SKM-1 (cell line): ENCODE results near the gene ANXA4.

ENCODE experiments used
- DNase-seq: peaks from one replicate; lab custom pipeline; 2025; ENCODE audit not compliant: unreplicated experiment; lab: John Stamatoyannopoulos, UW

ANXA4 gene

GRCh38 chr2:69776886-69777785, 35.2 kb downstream of the ANXA4 start:
- no peak for DNase-seq

GRCh38 chr2:69777786-69778105, 35.8 kb downstream of the ANXA4 start:
- no peak for DNase-seq

GRCh38 chr2:69779258-69780001, 37.5 kb downstream of the ANXA4 start:
- no peak for DNase-seq

GRCh38 chr2:69780921-69781320, 39.0 kb downstream of the ANXA4 start:
- no peak for DNase-seq

- no peak for DNase-seq
Observed at GRCh38 chr2:69781321-69782248, 39.7 kb downstream of the ANXA4 start.

- DNase-seq: no peak
Observed at GRCh38 chr2:69784228-69784627, 42.3 kb downstream of the ANXA4 start.

GRCh38 chr2:69785358-69785757, 43.4 kb downstream of the ANXA4 start:
- DNase-seq: no peak

GRCh38 chr2:69786052-69786560, 44.2 kb downstream of the ANXA4 start:
- no peak for DNase-seq

- DNase-seq: no peak
Observed at GRCh38 chr2:69789175-69789721, 47.3 kb downstream of the ANXA4 start.

GRCh38 chr2:69789772-69790600, 48.1 kb downstream of the ANXA4 start:
- DNase-seq: no peak

GRCh38 chr2:69790601-69790959, 48.6 kb downstream of the ANXA4 start:
- no peak for DNase-seq

- no peak for DNase-seq
Observed at GRCh38 chr2:69791045-69791444, 49.1 kb downstream of the ANXA4 start.

- DNase-seq: no peak
Observed at GRCh38 chr2:69796174-69796573, 54.2 kb downstream of the ANXA4 start.

- DNase-seq: no peak
Observed at GRCh38 chr2:69797235-69797634, 55.3 kb downstream of the ANXA4 start.

- DNase-seq: no peak
Observed at GRCh38 chr2:69797836-69798289, 55.9 kb downstream of the ANXA4 start.

GRCh38 chr2:69798290-69798908, 56.5 kb downstream of the ANXA4 start:
- no peak for DNase-seq

GRCh38 chr2:69798909-69799526, 57.1 kb downstream of the ANXA4 start:
- no peak for DNase-seq

GRCh38 chr2:69801745-69802290, 59.9 kb downstream of the ANXA4 start:
- no peak for DNase-seq
